Heart left ventricle (tissue), 16 donors: Measurements from ENCODE around the gene KIF3C. TPM values are rescaled to one million over a fixed set of nuclear protein-coding genes. Genes with fewer than 3 reads are reported as not detected.
"Not testable (repeated sequence)": the region's sequence is repeated elsewhere in the genome, so short reads cannot be mapped to it uniquely, and the experiment has no call there.

Experiments used
- ATAC-seq, 4 donors: fragments of 200-7000 bp; cut with Tn5 transposase; one replicate each; pipeline ENCODE4 v1.9.1; 2020 to 2022; ENCODE audit warnings: moderate library complexity in 4 of 4, mild to moderate bottlenecking in 3 of 4, moderate number of reproducible peaks in 1 of 4
- DNase-seq, 5 donors: peaks; one replicate each; pipeline ENCODE4 v3.0.0-alpha.2; 2020
- H3K27ac ChIP-seq, 12 donors: fragments of 200-600 bp; sonication (generic) in 4 of 12; one replicate each; pipeline versions ENCODE4 v1.5.0 to v1.8.0; 2016 to 2022; ENCODE audit warnings: mild to moderate bottlenecking in 2 of 12
- H3K27me3 ChIP-seq, 9 donors: fragments of 200-600 bp; sonication (generic) in 2 of 9; one replicate each; pipeline versions ENCODE4 v1.5.1 to v1.8.0; 2016 to 2022; ENCODE audit warnings: mild to moderate bottlenecking in 3 of 9
- H3K36me3 ChIP-seq, 9 donors: fragments of 200-600 bp; sonication (generic) in 2 of 9; one replicate each; pipeline versions ENCODE4 v1.5.0 to v1.8.0; 2018 to 2022; ENCODE audit warnings: mild to moderate bottlenecking in 2 of 9
- H3K4me1 ChIP-seq, 12 donors: fragments of 200-600 bp; sonication (generic) in 4 of 12; one replicate each; pipeline versions ENCODE4 v1.5.0 to v1.8.0; 2016 to 2022; ENCODE audit warnings: mild to moderate bottlenecking in 3 of 12
- H3K4me3 ChIP-seq, 12 donors: fragments of 200-600 bp; sonication (generic) in 4 of 12; one replicate each; pipeline versions ENCODE4 v1.5.0 to v1.8.0; 2017 to 2022; ENCODE audit warnings: mild to moderate bottlenecking in 9 of 12, moderate library complexity in 4 of 12
- H3K9me3 ChIP-seq, 12 donors: fragments of 200-600 bp; sonication (generic) in 4 of 12; one replicate each; pipeline versions ENCODE4 v1.5.0 to v1.8.0; 2016 to 2022; ENCODE audit warnings: mild to moderate bottlenecking in 1 of 12
- CTCF ChIP-seq, 12 donors: fragments of 200-600 bp; sonication (generic) in 4 of 12; IDR thresholded peaks; one replicate each; pipeline versions ENCODE4 v1.5.0 to v1.8.0; 2018 to 2022; ENCODE audit warnings: antibody characterized with exemption in 12 of 12, mild to moderate bottlenecking in 5 of 12
- POLR2A ChIP-seq, 2 donors: fragments of 450-650 bp; IDR thresholded peaks; one replicate each; pipeline ENCODE4 v1.6.1; 2017; ENCODE audit warnings: antibody characterized with exemption in 2 of 2, mild to moderate bottlenecking in 2 of 2, moderate library complexity in 2 of 2
- WGBS, 4 donors: extraction: QIAGEN DNeasy Blood & Tissue Kit in 2 of 4; methylation state at CpG; one replicate each; pipeline versions ENCODE4 v1.1.5 to v1.1.7; 2013 to 2018; 5-methylcytosine and 5-hydroxymethylcytosine counted together
- intact Hi-C, 10 donors: fragments of 100-400 bp; cut with DNase I; formaldehyde crosslinking; loops; one replicate each; pipeline versions ENCODE4 v1.11.1 to v1.14.2; 2022
- polyA plus RNA-seq, 2 donors: library from polyadenylated mRNA; stranded (reverse); fragments of 200-250 nt; gene quantifications; one replicate each; pipeline ENCODE4 v1.2.3, GENCODE V29; 2013
- total RNA-seq, 9 donors: library from RNA; depleted of rRNA in 2 of 9; stranded (reverse); fragments of >200 nt in 2 of 9; fragmentation: NEBNext Ultra II Directional in 3 of 9; extraction: Animal tissue kit (Norgen Biotek cat#: 25700) in 3 of 9; gene quantifications; one replicate each; pipeline versions ENCODE4 v1.1.0 to v1.2.4, GENCODE V29; 2016 to 2023
- donor health status: ischemic (EF 13 %, LVEDD 7.1; RV severe dilation, severe dysfunction).
- donor health status: healthy with polysubstance abuse.
- donor health status: DM: no; HTN: yes; CAD: no.
- donor health status: DM: no; HTN: no; CAD: no.
- donor health status: ischemic (EF 25% LVEDD 6.9; RV normal size, moderate dysfunction).
- donor health status: ischemic (EF 25% LVEDD 5.7; RV mildly dilated, moderate dysfunction).
- donor health status: healthy.
- donor health status: DM: yes; HTN: yes; CAD: no.
- donor health status: ischemic (EF 35%, LVEDD 5.7; RV mildly dilated, moderate dysfunction).
- donor health status: nonischemic (EF 11% LVEDD 7.7; RV severe dilation, severe dysfunction).
- donor health status: DM: yes; HTN: yes; CAD: no.
- donor health status: PGD.
- donor health status: ischemic (EF 29% LVEDD 5.4; RV normal size, mild dysfunction).
- donor health status: nonischemic (EF 23%, LVEDD 6.1; RV moderate dilation, normal function).

Gene KIF3C
- total and polyA plus RNA-seq, 11 donors = 0.93 to 8.9 (median 2.3) TPM

GRCh38 chr2:25922501-25922900 is 59.8 kb downstream of the KIF3C start:
- Histone ChIP-seq H3K36me3 (peaks cover 0 to 7% (median 0%) of the 10 kb centered on the region in 9 donors), H3K9me3 (no peaks in the 10 kb centered on the region), H3K4me3 (no peak overlapping the region), H3K4me1 (no peaks in the 10 kb centered on the region), H3K27me3 (no peaks in the 10 kb centered on the region), H3K27ac (no peak overlapping the region)
- intact Hi-C loops = no loop called here
- DNase-seq = no peak
- WGBS, 4 donors = 70 to 81% (median 78%) methylated on average over 2 of the region's 2 CpGs
- ATAC-seq = no peak
- no peak for TF ChIP-seq POLR2A (IDR thresholded peaks at IDR 0.05)
- no peak for TF ChIP-seq CTCF (IDR thresholded peaks at IDR 0.05)

GRCh38 chr2:25920786-25921415 is 61.4 kb downstream of the KIF3C start:
- no peak overlapping the region for H3K4me3 ChIP-seq
- TF ChIP-seq POLR2A (IDR thresholded peaks at IDR 0.05) (no peak), CTCF (IDR thresholded peaks at IDR 0.05) (no peak)
- DNase-seq = no peak
- peaks cover 0 to 3% (median 0%) of the 10 kb centered on the region in 9 donors for H3K27me3 ChIP-seq
- ATAC-seq = no peak
- H3K4me1 ChIP-seq = no peaks in the 10 kb centered on the region
- no peaks in the 10 kb centered on the region for H3K36me3 ChIP-seq
- 78 to 89% (median 81%) methylated on average over 11 to 12 of the region's 12 CpGs for WGBS, 4 donors
- intact Hi-C loops = no loop called here
- no peaks in the 10 kb centered on the region for H3K9me3 ChIP-seq
- H3K27ac ChIP-seq = no peak overlapping the region

GRCh38 chr2:25920336-25920735 is 62.0 kb downstream of the KIF3C start:
- DNase-seq (no peak), ATAC-seq (no peak)
- Histone ChIP-seq H3K4me1 (no peaks in the 10 kb centered on the region), H3K27ac (no peak overlapping the region), H3K4me3 (no peak overlapping the region), H3K36me3 (no peaks in the 10 kb centered on the region), H3K27me3 (peaks cover 0 to 3% (median 0%) of the 10 kb centered on the region in 9 donors), H3K9me3 (no peaks in the 10 kb centered on the region)
- WGBS, 4 donors = 94 to 96% (median 95%) methylated on average over 5 of the region's 5 CpGs
- intact Hi-C loops = no loop called here
- TF ChIP-seq POLR2A (IDR thresholded peaks at IDR 0.05) (no peak), CTCF (IDR thresholded peaks at IDR 0.05) (no peak)

- H3K9me3 ChIP-seq = no peaks in the 10 kb centered on the region
- no peaks in the 10 kb centered on the region for H3K36me3 ChIP-seq
- TF ChIP-seq CTCF (IDR thresholded peaks at IDR 0.05) = no peak
- TF ChIP-seq POLR2A (IDR thresholded peaks at IDR 0.05) = no peak
- WGBS, 4 donors = 83 to 91% (median 86%) methylated on average over 3 of the region's 3 CpGs
- H3K27me3 ChIP-seq = peaks cover 0 to 3% (median 0%) of the 10 kb centered on the region in 9 donors
- H3K27ac ChIP-seq = no peak overlapping the region
- intact Hi-C loops = no loop called here
- no peak for ATAC-seq
- no peak for DNase-seq
- H3K4me1 ChIP-seq = no peaks in the 10 kb centered on the region
- H3K4me3 ChIP-seq = no peak overlapping the region
These were observed 64.5 kb downstream of the KIF3C start for GRCh38 chr2:25917832-25918231.

- H3K36me3 ChIP-seq, H3K4me1 ChIP-seq, DNase-seq, H3K4me3 ChIP-seq, intact Hi-C loops, H3K27me3 ChIP-seq, H3K9me3 ChIP-seq, ATAC-seq, H3K27ac ChIP-seq: not testable (repeated sequence)
- 80 to 86% (median 84%) methylated on average over 7 of the region's 7 CpGs for WGBS, 4 donors
These were observed 64.9 kb downstream of the KIF3C start for GRCh38 chr2:25917411-25917810.

GRCh38 chr2:25915944-25916772 is 66.1 kb downstream of the KIF3C start:
- H3K27ac ChIP-seq, intact Hi-C loops, DNase-seq, ATAC-seq, H3K9me3 ChIP-seq, H3K27me3 ChIP-seq, H3K36me3 ChIP-seq, H3K4me1 ChIP-seq: not testable (repeated sequence)
- 76 to 84% (median 82%) methylated on average over 14 to 16 of the region's 16 CpGs for WGBS, 4 donors
- H3K4me3 ChIP-seq = peak overlapping the region in 1 of 12 donors; percentile 24

GRCh38 chr2:25915411-25915810 is 66.9 kb downstream of the KIF3C start:
- 95 to 98% (median 96%) methylated on average over 14 to 33 of the region's 33 CpGs for WGBS, 4 donors

More at GRCh38 chr2:25915411-25915810, 66.9 kb downstream of the KIF3C start:
- H3K4me1 ChIP-seq, DNase-seq, intact Hi-C loops, H3K27me3 ChIP-seq, H3K36me3 ChIP-seq, H3K9me3 ChIP-seq, H3K27ac ChIP-seq, H3K4me3 ChIP-seq, ATAC-seq: not testable (repeated sequence)
